ENCODE measurements around the gene FRS2.

GRCh38 chr12:69442894-69443293 lies 27.3 kb upstream of the FRS2 start:
- TF ChIP-seq, protein P1, sequence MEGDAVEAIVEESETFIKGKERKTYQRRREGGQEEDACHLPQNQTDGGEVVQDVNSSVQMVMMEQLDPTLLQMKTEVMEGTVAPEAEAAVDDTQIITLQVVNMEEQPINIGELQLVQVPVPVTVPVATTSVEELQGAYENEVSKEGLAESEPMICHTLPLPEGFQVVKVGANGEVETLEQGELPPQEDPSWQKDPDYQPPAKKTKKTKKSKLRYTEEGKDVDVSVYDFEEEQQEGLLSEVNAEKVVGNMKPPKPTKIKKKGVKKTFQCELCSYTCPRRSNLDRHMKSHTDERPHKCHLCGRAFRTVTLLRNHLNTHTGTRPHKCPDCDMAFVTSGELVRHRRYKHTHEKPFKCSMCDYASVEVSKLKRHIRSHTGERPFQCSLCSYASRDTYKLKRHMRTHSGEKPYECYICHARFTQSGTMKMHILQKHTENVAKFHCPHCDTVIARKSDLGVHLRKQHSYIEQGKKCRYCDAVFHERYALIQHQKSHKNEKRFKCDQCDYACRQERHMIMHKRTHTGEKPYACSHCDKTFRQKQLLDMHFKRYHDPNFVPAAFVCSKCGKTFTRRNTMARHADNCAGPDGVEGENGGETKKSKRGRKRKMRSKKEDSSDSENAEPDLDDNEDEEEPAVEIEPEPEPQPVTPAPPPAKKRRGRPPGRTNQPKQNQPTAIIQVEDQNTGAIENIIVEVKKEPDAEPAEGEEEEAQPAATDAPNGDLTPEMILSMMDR (conservative IDR thresholded peaks at IDR 0.05): no peak
- no peak for TF ChIP-seq ZFX (IDR thresholded peaks at IDR 0.05)

All from C4-2B (cell line).